CD8-positive, alpha-beta memory T cell (primary cell): ENCODE data around the gene FRRS1. TPM values are rescaled to one million over a fixed set of nuclear protein-coding genes. Genes with fewer than 3 reads are reported as not detected.
A peak's percentile ranks its signal among the peaks of the same experiment; 100 is the strongest.

ENCODE experiments used
- CTCF ChIA-PET: fragments of 350-600 bp; sonication (Branson Sonifier 250); formaldehyde crosslinking; loops from one replicate; lab custom pipeline; 2021; ENCODE audit warnings: antibody characterized with exemption; lab: Charles Lee
- POLR2A ChIA-PET: fragments of 350-600 bp; sonication (Branson Sonifier 250); formaldehyde crosslinking; loops from one replicate; lab custom pipeline; 2021; ENCODE audit warnings: antibody characterized with exemption; lab: Charles Lee
- DNase-seq, 5 donors: peaks; one replicate each; pipeline versions ENCODE4 v3.0.0 to v3.0.0-alpha.2; 2020 to 2022; ENCODE audit warnings: mixed read lengths in 1 of 5
- H3K27ac ChIP-seq: one replicate; pipeline ENCODE4 v1.7.0; 2013; ENCODE audit warnings: low read depth, mild to moderate bottlenecking, low read length, moderate library complexity
- H3K27me3 ChIP-seq: 2 replicates; pipeline ENCODE4 v1.7.0; 2013; ENCODE audit warnings: low read length, mild to moderate bottlenecking; ENCODE audit not compliant: insufficient read depth, poor library complexity, severe bottlenecking
- H3K36me3 ChIP-seq: 2 replicates; pipeline ENCODE4 v1.7.0; 2013; ENCODE audit warnings: mild to moderate bottlenecking, low read length, moderate library complexity; ENCODE audit not compliant: insufficient read depth
- H3K4me1 ChIP-seq: 2 replicates; pipeline ENCODE4 v1.7.0; 2013; ENCODE audit warnings: mild to moderate bottlenecking, low read length, moderate library complexity; ENCODE audit not compliant: insufficient read depth
- H3K4me3 ChIP-seq: 2 replicates; pipeline ENCODE4 v1.7.0; 2013; ENCODE audit warnings: mild to moderate bottlenecking, low read length
- H3K9me3 ChIP-seq: 2 replicates; pipeline ENCODE4 v1.7.0; 2013; ENCODE audit warnings: mild to moderate bottlenecking, low read length
- H3K27ac Mint-ChIP-seq, 8 donors: one replicate each; pipeline ENCODE4 v1.8.0; 2020 to 2021; ENCODE audit warnings: mixed read lengths in 8 of 8, mild to moderate bottlenecking in 6 of 8, inconsistent platforms in 3 of 8, moderate library complexity in 3 of 8
- H3K27me3 Mint-ChIP-seq, 2 donors: one replicate each; pipeline ENCODE4 v1.8.0; 2020 to 2021; ENCODE audit warnings: mixed read lengths in 2 of 2, mild to moderate bottlenecking in 1 of 2, moderate library complexity in 1 of 2
- H3K36me3 Mint-ChIP-seq, 3 donors: one replicate each; pipeline ENCODE4 v1.8.0; 2020 to 2021; ENCODE audit warnings: mixed read lengths in 3 of 3, inconsistent platforms in 1 of 3, mild to moderate bottlenecking in 1 of 3
- H3K4me1 Mint-ChIP-seq, 3 donors: one replicate each; pipeline ENCODE4 v1.8.0; 2020 to 2021; ENCODE audit warnings: mixed read lengths in 3 of 3, inconsistent platforms in 1 of 3, mild to moderate bottlenecking in 1 of 3
- H3K4me3 Mint-ChIP-seq, 7 donors: one replicate each; pipeline ENCODE4 v1.8.0; 2020 to 2021; ENCODE audit warnings: mixed read lengths in 7 of 7, mild to moderate bottlenecking in 6 of 7, moderate library complexity in 4 of 7, inconsistent platforms in 2 of 7
- H3K9me3 Mint-ChIP-seq, 5 donors: one replicate each; pipeline ENCODE4 v1.8.0; 2020 to 2022; ENCODE audit warnings: mixed read lengths in 5 of 5, mild to moderate bottlenecking in 3 of 5, moderate library complexity in 2 of 5, inconsistent platforms in 1 of 5
- polyA plus RNA-seq: library from polyadenylated mRNA; unstranded; fragments of 300-500 nt; fragmentation: Illumina TruSeq; gene quantifications from one replicate; pipeline ENCODE4 v1.2.3, GENCODE V29; 2021
- total RNA-seq, 2 experiments: library from RNA; stranded (reverse); gene quantifications; one replicate each; pipeline ENCODE4 v1.2.3, GENCODE V29; 2021

Gene FRRS1
- total and polyA plus RNA-seq, 3 experiments from 2014 or later = 1.6 to 2.0 TPM; not detected in 1

- H3K4me1 ChIP-seq = peaks cover 3% of the 10 kb centered on the region
- Mint-ChIP-seq H3K9me3 (peaks cover 0 to 5% (median 4%) of the 10 kb centered on the region in 5 donors), H3K27me3 (peaks cover 0 to 2% of the 10 kb centered on the region in 2 donors), H3K4me1 (peaks cover 10 to 24% (median 20%) of the 10 kb centered on the region in 3 donors), H3K4me3 (no peak overlapping the region), H3K27ac (no peak overlapping the region), H3K36me3 (no peaks in the 10 kb centered on the region)
- no peak overlapping the region for H3K27ac ChIP-seq
- no peaks in the 10 kb centered on the region for H3K9me3 ChIP-seq
- H3K4me3 ChIP-seq = no peak overlapping the region
- POLR2A ChIA-PET = interaction anchor here (1.3 kb wide), 1 partner anchor 11 kb away, joined by 3 read pairs; the partner anchor contains the start of gene FRRS1
- DNase-seq = no peak
- H3K36me3 ChIP-seq = no peaks in the 10 kb centered on the region
- CTCF ChIA-PET = no interaction called here
- H3K27me3 ChIP-seq = no peaks in the 10 kb centered on the region
Measured at GRCh38 chr1:99754697-99755096, 11.7 kb downstream of the FRRS1 start.

DNA sequence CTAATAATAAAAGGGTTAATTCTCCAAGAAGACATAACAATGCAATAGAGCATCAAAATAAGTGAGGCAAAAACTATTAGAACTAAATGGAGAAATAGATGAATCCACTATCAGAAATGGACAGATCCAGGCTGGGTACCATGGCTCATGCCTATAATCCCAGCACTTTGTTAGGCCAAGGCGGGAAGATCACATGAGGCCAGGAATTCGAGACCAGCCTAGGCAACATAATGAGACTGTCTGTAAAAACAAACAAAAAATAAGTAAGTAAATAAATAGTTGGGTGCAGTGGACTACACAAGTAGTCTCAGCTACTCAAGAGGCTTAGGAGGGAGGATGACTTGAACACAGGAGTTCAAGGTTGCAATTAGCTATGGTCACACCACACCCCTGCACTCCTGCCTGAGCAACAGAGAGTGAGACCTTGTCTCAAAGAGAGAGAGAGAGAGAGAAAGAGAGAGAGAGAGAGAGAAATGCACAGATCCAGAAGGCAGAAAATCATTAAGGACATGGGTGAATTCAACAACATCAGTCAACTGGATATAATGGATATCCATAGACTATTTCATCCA is 12.3 kb downstream of the FRRS1 start:
- no peak for DNase-seq
- Mint-ChIP-seq H3K36me3 (no peaks in the 10 kb centered on the region), H3K9me3 (peaks cover 0 to 5% (median 2%) of the 10 kb centered on the region in 5 donors), H3K4me3 (no peak overlapping the region), H3K27ac (no peak overlapping the region), H3K27me3 (peaks cover 0 to 2% of the 10 kb centered on the region in 2 donors), H3K4me1 (peaks cover 14 to 27% (median 20%) of the 10 kb centered on the region in 3 donors)
- H3K4me3 ChIP-seq = no peak overlapping the region
- H3K27me3 ChIP-seq = no peaks in the 10 kb centered on the region
- H3K4me1 ChIP-seq = peaks cover 3% of the 10 kb centered on the region
- no peaks in the 10 kb centered on the region for H3K36me3 ChIP-seq
- no peaks in the 10 kb centered on the region for H3K9me3 ChIP-seq
- CTCF ChIA-PET = interaction anchor here (1.4 kb wide), 1 partner anchor 16 kb away, joined by 3 read pairs; no protein-coding TSS in a partner anchor
- POLR2A ChIA-PET = interaction anchor here (1.3 kb wide), 1 partner anchor 12 kb away, joined by 3 read pairs; the partner anchor contains the start of gene FRRS1
- no peak overlapping the region for H3K27ac ChIP-seq

- no peak overlapping the region for H3K27ac ChIP-seq
- H3K36me3 Mint-ChIP-seq = no peaks in the 10 kb centered on the region
- ChIA-PET CTCF (no interaction called here), POLR2A (no interaction called here)
- H3K4me1 Mint-ChIP-seq = peaks cover 9 to 16% (median 12%) of the 10 kb centered on the region in 3 donors
- H3K27ac Mint-ChIP-seq = no peak overlapping the region
- no peaks in the 10 kb centered on the region for H3K27me3 ChIP-seq
- no peaks in the 10 kb centered on the region for H3K9me3 ChIP-seq
- DNase-seq = no peak
- no peak overlapping the region for H3K4me3 Mint-ChIP-seq
- no peaks in the 10 kb centered on the region for H3K9me3 Mint-ChIP-seq
- no peak overlapping the region for H3K4me3 ChIP-seq
- H3K27me3 Mint-ChIP-seq = no peaks in the 10 kb centered on the region
- peaks cover 3% of the 10 kb centered on the region for H3K4me1 ChIP-seq
- H3K36me3 ChIP-seq = no peaks in the 10 kb centered on the region
Measured at GRCh38 chr1:99751877-99752504, 14.4 kb downstream of the FRRS1 start.

GRCh38 chr1:99749504-99750347 is 16.7 kb downstream of the FRRS1 start:
- H3K36me3 Mint-ChIP-seq = no peaks in the 10 kb centered on the region
- H3K9me3 ChIP-seq = no peaks in the 10 kb centered on the region
- CTCF ChIA-PET = no interaction called here
- H3K4me3 Mint-ChIP-seq = no peak overlapping the region
- no peaks in the 10 kb centered on the region for H3K9me3 Mint-ChIP-seq
- H3K27me3 Mint-ChIP-seq = no peaks in the 10 kb centered on the region
- H3K4me1 ChIP-seq = peaks cover 3% of the 10 kb centered on the region
- no peak overlapping the region for H3K4me3 ChIP-seq
- no peak overlapping the region for H3K27ac Mint-ChIP-seq
- no peaks in the 10 kb centered on the region for H3K36me3 ChIP-seq
- H3K27me3 ChIP-seq = no peaks in the 10 kb centered on the region
- POLR2A ChIA-PET = interaction anchor here (0.6 kb wide), 1 partner anchor 603 kb away, joined by 4 read pairs; no protein-coding TSS in a partner anchor
- H3K27ac ChIP-seq = no peak overlapping the region
- peak in 1 of 5 donors; percentile 3 for DNase-seq
- peaks cover 9 to 16% (median 12%) of the 10 kb centered on the region in 3 donors for H3K4me1 Mint-ChIP-seq

DNA sequence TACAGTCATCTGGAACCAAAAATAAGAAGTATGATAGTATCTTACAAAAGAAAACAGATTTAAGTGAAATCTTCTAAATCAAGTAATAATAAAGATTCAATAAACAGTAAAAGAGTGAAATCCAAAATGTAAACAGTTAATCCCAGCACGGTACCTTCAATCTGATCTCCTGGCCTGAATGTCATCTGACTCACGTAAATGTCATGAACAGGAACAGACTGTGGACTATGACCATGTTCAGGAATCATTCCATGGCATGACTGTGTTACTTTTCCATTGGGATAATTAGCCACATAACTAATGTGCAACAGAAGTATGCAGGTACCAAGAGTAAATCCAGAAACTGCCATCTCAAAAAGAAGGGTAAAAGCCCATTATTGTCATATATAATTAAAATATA is 18.0 kb downstream of the FRRS1 start:
- Histone ChIP-seq H3K4me1 (peaks cover 3% of the 10 kb centered on the region), H3K36me3 (no peaks in the 10 kb centered on the region), H3K27me3 (no peaks in the 10 kb centered on the region), H3K27ac (no peak overlapping the region), H3K4me3 (no peak overlapping the region), H3K9me3 (no peaks in the 10 kb centered on the region)
- POLR2A ChIA-PET = no interaction called here
- Mint-ChIP-seq H3K27me3 (no peaks in the 10 kb centered on the region), H3K9me3 (no peaks in the 10 kb centered on the region), H3K36me3 (no peaks in the 10 kb centered on the region), H3K4me1 (peaks cover 9 to 16% (median 12%) of the 10 kb centered on the region in 3 donors), H3K27ac (no peak overlapping the region), H3K4me3 (no peak overlapping the region)
- DNase-seq = no peak
- CTCF ChIA-PET = no interaction called here

DNA sequence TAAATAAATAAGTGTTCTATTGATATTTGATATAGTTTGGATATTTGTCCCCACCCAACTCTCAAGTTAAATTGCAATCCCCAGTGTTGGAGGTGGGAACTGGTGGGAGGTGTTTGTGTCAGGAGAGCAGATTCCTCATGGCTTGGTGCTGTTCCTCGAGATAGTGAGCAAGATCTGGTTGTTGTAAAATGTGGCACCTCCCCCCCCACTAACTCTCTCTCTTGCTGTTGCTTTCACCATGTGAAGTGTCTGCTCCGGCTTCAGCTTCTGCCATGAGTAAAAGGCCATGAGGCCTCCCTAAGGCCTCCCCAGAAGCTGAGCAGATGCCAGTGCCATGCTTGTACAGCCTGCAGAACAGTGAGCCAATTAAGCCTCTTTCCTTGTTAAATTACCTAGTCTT is 20.8 kb downstream of the FRRS1 start:
- ChIA-PET POLR2A (no interaction called here), CTCF (no interaction called here)
- H3K4me3 Mint-ChIP-seq = no peak overlapping the region
- Histone ChIP-seq H3K27me3 (no peaks in the 10 kb centered on the region), H3K4me3 (no peak overlapping the region), H3K9me3 (no peaks in the 10 kb centered on the region), H3K4me1 (peaks cover 3% of the 10 kb centered on the region), H3K36me3 (no peaks in the 10 kb centered on the region), H3K27ac (no peak overlapping the region)
- H3K27ac Mint-ChIP-seq = no peak overlapping the region
- peaks cover 7 to 9% (median 9%) of the 10 kb centered on the region in 3 donors for H3K4me1 Mint-ChIP-seq
- H3K36me3 Mint-ChIP-seq = peaks cover 0 to 2% (median 0%) of the 10 kb centered on the region in 3 donors
- H3K27me3 Mint-ChIP-seq = no peaks in the 10 kb centered on the region
- no peak for DNase-seq
- H3K9me3 Mint-ChIP-seq = no peaks in the 10 kb centered on the region

DNA sequence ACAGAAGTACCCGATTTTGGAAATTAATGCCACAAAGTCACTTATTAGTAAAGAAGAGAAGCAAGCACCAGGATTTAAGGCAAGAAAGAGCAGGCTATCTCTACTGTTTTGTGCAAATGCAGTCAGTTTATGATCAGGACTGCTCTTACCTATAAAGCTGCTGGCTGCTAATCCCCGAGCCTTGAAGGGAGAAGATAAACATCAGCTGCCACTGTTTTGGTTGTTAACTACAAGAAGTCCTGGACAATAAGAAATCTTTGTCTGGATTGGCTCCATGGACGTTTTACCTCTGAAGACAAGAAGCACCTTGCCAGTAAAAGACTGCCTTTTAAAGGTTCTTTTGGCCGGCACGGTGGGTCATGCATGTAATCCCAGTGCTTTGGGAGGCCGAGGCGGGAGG is 21.4 kb downstream of the FRRS1 start:
- no peak for DNase-seq
- H3K9me3 ChIP-seq = no peaks in the 10 kb centered on the region
- H3K9me3 Mint-ChIP-seq = no peaks in the 10 kb centered on the region
- H3K27ac ChIP-seq = no peak overlapping the region
- peaks cover 2 to 5% (median 5%) of the 10 kb centered on the region in 3 donors for H3K4me1 Mint-ChIP-seq
- CTCF ChIA-PET = no interaction called here
- POLR2A ChIA-PET = no interaction called here
- peaks cover 0 to 2% (median 0%) of the 10 kb centered on the region in 3 donors for H3K36me3 Mint-ChIP-seq
- no peaks in the 10 kb centered on the region for H3K27me3 Mint-ChIP-seq
- H3K4me3 ChIP-seq = no peak overlapping the region
- no peaks in the 10 kb centered on the region for H3K27me3 ChIP-seq
- H3K27ac Mint-ChIP-seq = no peak overlapping the region
- no peaks in the 10 kb centered on the region for H3K36me3 ChIP-seq
- H3K4me3 Mint-ChIP-seq = no peak overlapping the region
- H3K4me1 ChIP-seq = peaks cover under 1% of the 10 kb centered on the region

- Histone ChIP-seq H3K36me3 (no peaks in the 10 kb centered on the region), H3K27ac (no peak overlapping the region), H3K4me3 (no peak overlapping the region), H3K27me3 (no peaks in the 10 kb centered on the region), H3K9me3 (no peaks in the 10 kb centered on the region), H3K4me1 (no peaks in the 10 kb centered on the region)
- CTCF ChIA-PET = no interaction called here
- Mint-ChIP-seq H3K36me3 (peaks cover 0 to 2% (median 0%) of the 10 kb centered on the region in 3 donors), H3K9me3 (no peaks in the 10 kb centered on the region), H3K27ac (no peak overlapping the region), H3K27me3 (peaks cover 0 to 1% of the 10 kb centered on the region in 2 donors), H3K4me3 (no peak overlapping the region), H3K4me1 (no peaks in the 10 kb centered on the region)
- DNase-seq = no peak
- POLR2A ChIA-PET = no interaction called here
Measured at GRCh38 chr1:99740141-99740540, 26.3 kb downstream of the FRRS1 start.
